NCI-H2081 treated with DMSO at 0.1 percent for 48 hours (cell line): Measurements from ENCODE around the gene ZACN.

Experiments used
- DNase-seq: peaks from one replicate; lab custom pipeline; 2025; lab: John Stamatoyannopoulos, UW

Gene ZACN

GRCh38 chr17:76131692-76132573, 53.0 kb downstream of the ZACN start:
- no peak for DNase-seq
